ENCODE data around the gene CACNA2D4.

The CACNA2D4 gene

GRCh38 chr12:1811281-1811947 lies 107.0 kb downstream of the CACNA2D4 start:
- no peak for DNase-seq

- DNase-seq, result no peak
Measured at GRCh38 chr12:1810931-1811280, 107.5 kb downstream of the CACNA2D4 start.

- no peak for DNase-seq
Measured at GRCh38 chr12:1810201-1810930, 108.1 kb downstream of the CACNA2D4 start.

- DNase-seq, result no peak
Measured at GRCh38 chr12:1809591-1810190, 108.8 kb downstream of the CACNA2D4 start.

GRCh38 chr12:1808798-1809480 lies 109.5 kb downstream of the CACNA2D4 start:
- DNase-seq, result no peak

GRCh38 chr12:1808036-1808797 lies 110.2 kb downstream of the CACNA2D4 start:
- DNase-seq, result no peak

DNA sequence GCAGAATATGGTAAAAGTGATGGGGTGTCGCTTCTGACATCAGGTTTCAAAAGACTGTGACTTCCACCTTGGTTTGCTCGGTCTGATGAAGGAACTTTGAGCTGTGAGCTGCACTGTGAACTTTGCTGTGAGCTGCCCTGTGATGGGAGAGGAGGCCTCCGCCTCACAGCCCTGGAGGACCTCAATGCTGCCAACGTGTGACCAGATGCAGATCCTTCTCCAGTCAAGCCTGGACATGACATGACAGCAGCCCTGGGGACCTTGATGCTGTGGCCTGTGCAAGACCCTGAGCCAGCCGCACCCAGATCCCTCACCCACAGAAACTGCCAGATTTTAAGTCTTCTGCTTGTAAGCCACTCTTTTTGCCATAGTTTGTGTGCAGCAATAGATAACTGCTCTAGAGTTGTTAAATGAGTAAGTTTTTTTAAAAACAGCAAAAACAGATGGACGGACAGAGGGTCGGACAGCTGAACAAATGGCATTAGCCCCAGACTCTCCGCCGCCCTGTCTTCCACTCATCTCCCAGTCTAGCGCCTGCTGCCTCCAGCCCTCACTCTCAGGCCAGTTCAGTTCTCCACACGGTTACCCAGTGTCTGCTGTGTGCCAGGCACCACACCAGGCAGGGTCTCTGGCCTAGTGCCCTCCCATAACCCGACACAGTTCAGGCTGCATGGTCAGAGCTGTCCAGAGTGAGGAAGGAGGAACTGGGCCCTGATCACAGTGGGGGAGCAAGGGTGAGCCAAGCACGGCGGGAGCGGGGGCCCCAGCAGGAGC lies 111.2 kb downstream of the CACNA2D4 start:
- DNase-seq, result no peak

DNA sequence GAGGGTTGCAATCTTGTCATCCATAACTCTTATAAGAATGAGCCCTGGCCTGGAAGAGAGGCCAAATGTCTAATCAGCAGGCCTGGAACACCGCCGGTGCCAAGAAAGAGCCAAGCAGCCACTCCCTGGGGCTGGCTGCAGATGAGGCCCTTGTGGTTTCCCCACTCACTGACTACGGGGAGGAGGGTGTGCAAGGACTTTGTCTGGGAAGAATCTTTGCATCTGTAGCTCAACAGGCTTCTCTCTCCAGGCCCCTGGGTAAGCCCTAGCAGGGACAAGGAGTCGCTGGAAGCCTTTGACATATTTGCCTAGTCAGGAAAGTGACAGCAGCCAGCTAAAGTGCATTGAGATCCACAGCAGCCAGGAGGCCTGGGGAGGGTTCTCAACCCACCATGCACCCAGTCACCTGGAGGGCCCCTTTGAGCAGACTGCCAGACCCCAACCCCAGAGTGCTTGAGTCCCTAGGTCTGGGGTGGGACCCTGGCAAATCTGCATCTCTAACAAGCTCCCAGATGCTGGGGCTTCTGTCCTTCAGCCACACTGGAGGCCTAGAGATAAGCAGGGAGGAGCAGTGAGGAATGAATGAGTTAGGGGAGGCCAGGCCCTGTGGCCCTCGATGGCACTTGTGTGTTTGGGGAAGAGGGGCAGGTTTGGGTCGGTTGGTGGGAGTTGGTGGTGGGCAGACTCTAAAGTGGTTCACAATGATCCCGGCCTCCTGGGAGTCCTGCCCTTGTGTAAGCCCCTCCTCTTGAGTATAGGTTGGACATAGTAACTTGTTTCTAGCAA lies 112.0 kb downstream of the CACNA2D4 start:
- DNase-seq, result no peak

DNA sequence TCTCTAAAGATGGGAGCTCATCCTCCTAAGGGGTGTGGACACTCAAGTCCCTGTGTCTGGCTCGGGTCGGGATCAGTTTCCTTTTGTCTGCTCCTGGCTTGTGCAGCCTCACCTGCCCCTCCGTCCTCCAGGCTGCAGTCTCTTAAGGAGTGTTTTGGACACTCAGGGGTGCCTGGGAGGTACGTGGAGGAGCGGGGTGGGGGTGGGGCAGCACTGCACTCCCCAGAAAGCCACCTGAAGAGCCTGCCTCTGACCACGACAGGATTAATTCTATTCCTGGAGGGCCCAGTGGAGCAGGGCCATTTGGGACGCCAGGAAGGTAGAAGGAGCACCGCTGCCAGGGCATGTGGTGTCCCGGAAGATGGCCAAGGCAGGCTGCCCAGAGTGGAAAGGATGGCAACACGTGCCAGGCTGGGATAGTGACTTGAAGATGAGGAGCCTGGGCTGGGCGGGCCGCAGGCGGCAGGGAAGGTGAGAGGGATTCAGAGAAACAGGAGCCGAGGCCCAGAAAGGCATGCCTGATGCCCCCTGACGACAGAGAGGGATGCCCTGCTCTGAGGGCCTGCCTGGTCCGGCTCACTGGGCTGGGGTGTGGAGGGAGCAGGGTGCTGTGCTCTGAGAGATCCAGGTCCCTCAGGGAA lies 112.9 kb downstream of the CACNA2D4 start:
- no peak for DNase-seq

- peak; percentile 80 to 95 for DNase-seq
Measured at GRCh38 chr12:1804545-1805332, 113.7 kb downstream of the CACNA2D4 start.

DNA sequence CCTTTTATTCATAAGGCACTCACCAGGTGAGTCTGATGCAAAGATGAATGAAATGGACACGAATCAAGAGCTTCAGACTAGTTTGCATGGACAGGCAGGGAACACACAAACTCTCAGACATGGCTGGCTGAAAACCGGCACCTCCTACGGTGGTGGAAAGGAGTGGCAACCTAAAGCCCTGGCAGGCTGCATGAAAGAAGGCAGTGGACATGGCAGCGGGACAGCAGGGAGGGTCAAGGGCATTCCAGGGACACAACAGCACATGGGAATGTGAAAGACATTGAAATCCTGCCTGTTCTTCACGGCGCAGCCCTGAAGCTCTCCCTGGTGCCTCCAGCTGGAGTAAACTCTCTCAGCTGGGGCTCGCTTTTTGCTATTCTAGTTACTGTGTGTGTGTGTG lies 114.7 kb downstream of the CACNA2D4 start:
- DNase-seq, result peak; percentile 22 to 64

DNA sequence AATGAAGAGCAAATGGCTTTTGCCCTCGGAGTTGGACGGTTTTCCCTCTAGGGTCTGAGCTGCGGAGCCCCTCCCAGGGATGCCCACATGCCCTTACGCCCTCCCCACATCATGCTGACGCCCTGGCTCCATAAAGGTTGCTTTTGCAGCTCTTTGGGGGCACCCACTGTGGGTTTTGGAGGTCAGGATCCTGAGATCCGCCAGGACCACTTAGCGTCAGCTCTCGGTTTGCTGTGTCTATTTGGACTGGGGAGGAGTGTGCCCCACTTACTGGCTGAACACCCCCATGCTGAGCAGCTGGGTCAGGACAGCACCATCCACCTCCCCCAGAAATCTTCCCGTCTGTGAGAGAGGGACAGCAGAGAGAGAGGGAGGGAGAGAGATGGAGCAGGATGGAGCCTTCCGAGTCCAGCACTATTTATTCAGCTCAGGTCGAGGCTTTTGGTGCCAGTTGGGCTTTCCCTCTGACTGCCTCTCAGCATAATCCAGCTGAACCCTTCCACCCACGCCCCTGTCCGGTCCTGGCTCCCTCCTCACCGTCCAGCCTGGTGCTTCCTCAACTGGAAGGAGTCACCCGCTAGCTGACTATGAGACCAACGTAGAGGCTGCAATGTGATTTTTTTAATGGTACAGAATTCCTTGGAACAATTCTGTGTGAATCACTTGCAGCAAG lies 117.0 kb downstream of the CACNA2D4 start:
- DNase-seq, result no peak

DNA sequence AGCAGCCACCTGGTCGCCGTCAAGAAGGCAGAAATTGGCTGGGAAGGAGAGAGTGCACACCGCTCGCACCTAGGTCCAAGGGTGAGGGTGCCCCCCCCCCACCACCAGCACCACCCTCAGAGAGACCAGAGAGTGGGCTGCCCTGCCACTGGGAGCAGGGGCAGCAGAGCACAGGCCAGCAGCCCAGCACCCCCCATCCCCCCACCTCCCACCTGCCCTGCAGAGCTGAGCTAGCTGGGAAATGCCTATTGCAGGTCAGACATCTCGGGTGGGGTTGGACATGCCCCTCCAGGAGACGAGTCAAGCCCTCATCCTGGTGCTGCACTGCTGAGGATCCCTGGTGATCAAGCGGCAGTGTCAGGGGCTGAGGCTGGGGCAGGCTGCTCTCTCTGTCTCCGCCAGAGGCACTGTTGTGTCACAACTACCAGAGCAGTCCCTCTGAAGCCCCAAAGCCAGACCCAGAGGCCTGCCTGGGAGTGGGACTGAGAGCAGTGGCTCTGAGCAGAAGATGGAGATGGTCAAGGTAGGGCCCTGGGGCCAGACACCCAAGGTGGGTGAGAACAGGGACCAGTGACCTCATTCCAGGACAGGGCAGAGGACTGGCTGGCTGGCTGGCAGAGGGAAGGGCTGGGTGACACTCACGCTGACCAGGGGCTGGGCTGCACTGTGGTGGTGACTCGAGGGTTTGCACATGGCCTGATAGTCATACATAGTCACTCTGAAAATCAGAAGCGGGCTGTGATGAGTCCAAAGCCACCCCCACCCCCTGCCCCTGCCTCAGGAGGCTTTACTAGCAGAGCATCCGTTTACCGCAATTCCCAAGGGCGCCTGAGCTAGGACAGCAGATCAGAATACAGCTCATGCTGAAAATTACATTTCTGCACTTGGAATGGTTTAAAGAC lies 117.8 kb downstream of the CACNA2D4 start:
- DNase-seq, result peak; percentile 72 to 88

- DNase-seq, result no peak
Measured at GRCh38 chr12:1799882-1800400, 118.5 kb downstream of the CACNA2D4 start.

DNA sequence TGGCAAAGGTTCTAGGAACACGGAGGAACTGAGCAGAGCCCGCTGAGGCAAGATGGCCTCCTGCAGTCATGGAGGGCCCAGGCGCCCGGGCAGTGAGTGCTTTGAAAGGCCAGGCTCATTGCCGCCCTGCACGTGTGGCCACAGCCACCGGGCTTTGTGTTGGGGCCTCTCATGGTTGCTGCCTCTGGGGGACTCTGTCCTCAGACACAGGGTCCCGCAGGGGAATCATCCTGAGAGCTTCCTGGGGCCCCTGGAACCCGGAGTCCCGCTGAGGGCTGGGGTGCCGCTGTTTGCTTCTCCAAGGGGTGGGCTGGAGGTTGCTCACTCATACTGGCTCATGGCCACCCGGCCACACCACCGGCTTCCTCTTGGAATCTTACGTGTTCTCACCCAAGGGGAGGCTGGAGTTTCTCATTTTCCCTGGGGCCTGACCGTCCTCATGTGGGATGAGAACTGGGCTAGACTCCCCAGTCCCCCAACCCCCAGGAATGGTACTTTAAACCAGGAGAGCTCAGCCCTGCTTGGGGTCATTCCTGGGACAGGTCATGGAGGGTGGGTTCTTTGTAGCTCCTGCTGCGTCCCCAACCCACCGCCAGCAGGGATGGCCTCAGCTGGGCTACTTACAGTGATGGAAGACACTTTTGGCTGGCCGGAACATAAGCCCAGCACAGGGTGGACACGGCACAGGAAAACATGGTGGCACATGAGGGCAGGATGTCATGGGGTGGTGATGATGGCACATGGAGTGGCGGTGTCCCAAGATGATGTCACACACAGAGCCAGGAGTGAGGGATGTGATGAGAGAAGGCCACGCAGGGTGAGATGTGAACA lies 119.2 kb downstream of the CACNA2D4 start:
- no peak for DNase-seq

GRCh38 chr12:1798641-1799020 lies 119.8 kb downstream of the CACNA2D4 start:
- DNase-seq, result no peak
